ENCODE results near the gene CLDN7.

Gene CLDN7

GRCh38 chr17:7280519-7281073 is 18.3 kb upstream of the CLDN7 start:
- peak overlapping the region; percentile 37 for H3K4me3 ChIP-seq (ENCODE audit: low read depth, low read length)
- peak; percentile 95 for TF ChIP-seq CTCF (conservative IDR thresholded peaks at IDR 0.05; ENCODE audit: low read depth, low read length)
- DNase-seq (ENCODE audit: low read depth), result peak; percentile 82

GRCh38 chr17:7279448-7279847 is 17.2 kb upstream of the CLDN7 start:
- no peak for DNase-seq (ENCODE audit: low read depth)
- H3K4me3 ChIP-seq (ENCODE audit: low read depth, low read length), result no peak overlapping the region
- TF ChIP-seq CTCF (conservative IDR thresholded peaks at IDR 0.05; ENCODE audit: low read depth, low read length), result no peak

GRCh38 chr17:7266784-7267183 is 4.5 kb upstream of the CLDN7 start:
- no peak for DNase-seq (ENCODE audit: low read depth)
- TF ChIP-seq CTCF (conservative IDR thresholded peaks at IDR 0.05; ENCODE audit: low read depth, low read length), result no peak
- H3K4me3 ChIP-seq (ENCODE audit: low read depth, low read length), result no peak overlapping the region

- TF ChIP-seq CTCF (conservative IDR thresholded peaks at IDR 0.05; ENCODE audit: low read depth, low read length), result no peak
- H3K4me3 ChIP-seq (ENCODE audit: low read depth, low read length), result no peak overlapping the region
- DNase-seq (ENCODE audit: low read depth), result no peak
Measured at GRCh38 chr17:7263801-7264078, 1.5 kb upstream of the CLDN7 start.

GRCh38 chr17:7262935-7263800 is 890 bp upstream of the CLDN7 start:
- H3K4me3 ChIP-seq (ENCODE audit: low read depth, low read length), result peak overlapping the region; percentile 24
- no peak for DNase-seq (ENCODE audit: low read depth)
- no peak for TF ChIP-seq CTCF (conservative IDR thresholded peaks at IDR 0.05; ENCODE audit: low read depth, low read length)

GRCh38 chr17:7261379-7262191 is 693 bp downstream of the CLDN7 start:
- no peak for DNase-seq (ENCODE audit: low read depth)
- peak overlapping the region; percentile 50 for H3K4me3 ChIP-seq (ENCODE audit: low read depth, low read length)
- TF ChIP-seq CTCF (conservative IDR thresholded peaks at IDR 0.05; ENCODE audit: low read depth, low read length), result no peak

All from choroid plexus epithelial cell (primary cell).